ENCODE results near the gene CACNA1D. TPM values are rescaled to one million over a fixed set of nuclear protein-coding genes. Genes with fewer than 3 reads are reported as not detected.

Gene CACNA1D
- total RNA-seq, 4 donors from 2014 or later: 74.6 to 194 (median 105) TPM

GRCh38 chr3:53675022-53675697 is 180.7 kb downstream of the CACNA1D start:
- no peak overlapping the region for H3K4me3 ChIP-seq
- no peak overlapping the region for H3K27ac ChIP-seq
- DNase-seq: no peak
- TF ChIP-seq POLR2A (IDR thresholded peaks at IDR 0.05) (no peak), CTCF (IDR thresholded peaks at IDR 0.05) (no peak)
- H3K9me3 ChIP-seq: no peaks in the 10 kb centered on the region
- H3K4me1 ChIP-seq: no peaks in the 10 kb centered on the region
- peaks cover 0 to 3% (median 0%) of the 10 kb centered on the region in 3 donors for H3K36me3 ChIP-seq
- H3K27me3 ChIP-seq: no peaks in the 10 kb centered on the region

- Histone ChIP-seq H3K4me1 (no peaks in the 10 kb centered on the region), H3K9me3 (no peaks in the 10 kb centered on the region), H3K27ac (no peak overlapping the region), H3K4me3 (no peak overlapping the region), H3K36me3 (peaks cover 0 to 3% (median 0%) of the 10 kb centered on the region in 3 donors), H3K27me3 (no peaks in the 10 kb centered on the region)
- no peak for TF ChIP-seq POLR2A (IDR thresholded peaks at IDR 0.05)
- TF ChIP-seq CTCF (IDR thresholded peaks at IDR 0.05): no peak
- DNase-seq: no peak
These were observed 181.5 kb downstream of the CACNA1D start for GRCh38 chr3:53675942-53676341.

DNA sequence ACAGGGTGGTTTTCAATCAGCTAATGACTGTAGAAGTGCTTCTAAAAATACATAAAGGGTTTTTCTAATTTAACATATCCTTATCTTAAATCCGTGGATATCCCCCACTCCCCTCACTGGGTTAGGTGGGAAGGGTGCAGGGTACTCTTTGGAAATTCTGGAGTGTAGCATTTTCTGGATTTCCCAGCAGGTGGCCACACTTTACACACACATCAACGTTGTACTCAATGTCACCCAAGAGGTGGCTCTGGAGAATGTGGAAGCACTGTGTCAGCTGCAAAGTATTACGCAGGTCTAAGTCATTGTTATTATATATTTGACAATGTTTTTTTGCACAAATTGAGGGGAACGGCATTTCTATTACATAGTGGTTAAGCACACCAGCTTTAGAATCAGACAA is 183.0 kb downstream of the CACNA1D start:
- no peak overlapping the region for H3K27ac ChIP-seq

DNA sequence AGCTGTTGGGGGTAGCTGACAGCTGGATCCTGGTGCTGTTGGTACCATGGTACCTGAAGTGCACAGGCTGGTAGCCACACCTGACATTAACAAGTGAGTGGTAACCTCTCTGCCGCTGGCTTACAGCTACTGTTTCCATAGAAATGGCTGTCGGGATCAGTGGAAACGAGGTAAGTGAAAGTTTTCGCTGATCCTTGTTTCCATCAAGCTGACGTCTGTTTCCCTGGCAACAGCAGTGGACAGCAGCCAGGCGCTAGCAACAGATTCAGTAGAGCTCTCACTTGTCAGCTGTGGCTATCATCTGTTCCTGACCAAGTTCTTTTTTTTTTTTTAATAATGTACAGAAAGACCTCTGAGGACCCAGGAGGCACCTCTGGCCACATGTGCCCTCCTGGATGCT is 185.6 kb downstream of the CACNA1D start:
- H3K9me3 ChIP-seq: no peaks in the 10 kb centered on the region
- no peak overlapping the region for H3K27ac ChIP-seq
- no peak for DNase-seq
- no peak overlapping the region for H3K4me3 ChIP-seq
- no peak for TF ChIP-seq CTCF (IDR thresholded peaks at IDR 0.05)
- TF ChIP-seq POLR2A (IDR thresholded peaks at IDR 0.05): no peak
- peaks cover 0 to 3% (median 0%) of the 10 kb centered on the region in 3 donors for H3K36me3 ChIP-seq
- no peaks in the 10 kb centered on the region for H3K4me1 ChIP-seq
- H3K27me3 ChIP-seq: no peaks in the 10 kb centered on the region

More for the DNA sequence above, 183.0 kb downstream of the CACNA1D start:
- no peaks in the 10 kb centered on the region for H3K4me1 ChIP-seq
- TF ChIP-seq CTCF (IDR thresholded peaks at IDR 0.05): peak in 1 of 6 experiments; percentile 4
- TF ChIP-seq POLR2A (IDR thresholded peaks at IDR 0.05): no peak
- H3K9me3 ChIP-seq: no peaks in the 10 kb centered on the region
- peaks cover 0 to 3% (median 0%) of the 10 kb centered on the region in 3 donors for H3K36me3 ChIP-seq
- no peak for DNase-seq
- no peaks in the 10 kb centered on the region for H3K27me3 ChIP-seq
- H3K4me3 ChIP-seq: no peak overlapping the region

DNA sequence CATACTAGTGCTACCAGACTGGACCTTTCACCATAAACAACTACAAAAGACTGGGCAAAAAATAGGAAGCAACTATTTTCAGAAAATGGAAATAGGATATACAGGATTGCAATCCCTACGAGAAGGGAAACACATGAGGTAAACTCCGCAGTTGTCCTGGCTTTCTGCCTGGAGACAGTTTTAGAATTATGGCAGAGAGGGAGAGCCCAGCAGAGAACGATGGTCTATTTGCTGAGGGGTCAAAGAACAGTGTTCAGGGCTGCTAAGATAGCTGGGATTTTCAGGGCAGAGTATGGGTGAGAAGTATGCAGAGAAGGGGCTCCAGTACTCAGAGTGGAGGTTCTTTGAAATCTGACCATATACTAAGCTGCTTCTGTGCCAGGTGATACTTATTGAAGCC is 188.4 kb downstream of the CACNA1D start:
- H3K27me3 ChIP-seq: no peaks in the 10 kb centered on the region
- DNase-seq: no peak
- TF ChIP-seq POLR2A (IDR thresholded peaks at IDR 0.05) (no peak), CTCF (IDR thresholded peaks at IDR 0.05) (no peak)

More for the DNA sequence above, 188.4 kb downstream of the CACNA1D start:
- no peak overlapping the region for H3K27ac ChIP-seq
- no peaks in the 10 kb centered on the region for H3K4me1 ChIP-seq
- no peaks in the 10 kb centered on the region for H3K9me3 ChIP-seq
- H3K36me3 ChIP-seq: peaks cover 0 to 3% (median 0%) of the 10 kb centered on the region in 3 donors
- H3K4me3 ChIP-seq: no peak overlapping the region
